HEK293 (cell line): Measurements from ENCODE around the gene ARHGAP10.

ENCODE experiments used
- CTCF ChIA-PET: fragments of 350-600 bp; formaldehyde crosslinking; extraction: SDS; loops from one replicate; lab custom pipeline; 2021; ENCODE audit warnings: antibody characterized with exemption; lab: Yijun Ruan, JAX
- POLR2A ChIA-PET: fragments of 300-600 bp; formaldehyde crosslinking; extraction: SDS; loops from one replicate; lab custom pipeline; 2020; ENCODE audit warnings: antibody characterized with exemption, inconsistent platforms; lab: Yijun Ruan, JAX
- H3K27ac ChIP-seq: fragments of 200-500 bp; sonication (Bioruptor generic); 2 replicates; pipeline ENCODE4 v1.5.1; 2014; ENCODE audit warnings: low read depth, low read length, control low read depth, inconsistent platforms; ENCODE audit errors: extremely low read depth
- H3K36me3 ChIP-seq, 2 experiments: fragments of 200-500 bp in 1 of 2; sonication (Bioruptor generic) in 1 of 2; 1 replicate in 1 of 2; 2 replicates in 1 of 2; pipeline ENCODE4 v1.5.1; 2014 to 2017; ENCODE audit warnings: inconsistent platforms in 2 of 2, low read length in 2 of 2; ENCODE audit not compliant: control insufficient read depth in 2 of 2, insufficient read depth in 1 of 2
- H3K4me1 ChIP-seq: fragments of 200-500 bp; sonication (Bioruptor generic); 2 replicates; pipeline ENCODE4 v1.5.1; 2014; ENCODE audit warnings: mild to moderate bottlenecking, low read length, inconsistent platforms; ENCODE audit not compliant: control insufficient read depth, insufficient read depth
- H3K4me3 ChIP-seq: 2 replicates; pipeline ENCODE4 v1.5.1; 2011; ENCODE audit warnings: low read depth, mild to moderate bottlenecking, control low read depth, low read length, moderate library complexity
- H3K9me3 ChIP-seq: fragments of 200-500 bp; sonication (Bioruptor generic); 2 replicates; pipeline ENCODE4 v1.5.1; 2014; ENCODE audit warnings: low read depth, low read length, inconsistent platforms; ENCODE audit not compliant: control insufficient read depth, insufficient read depth
- FEZF1 ChIP-seq: fragments of 450-650 bp; formaldehyde crosslinking; IDR thresholded peaks from 2 replicates; pipeline ENCODE4 v1.5.1; 2016; ENCODE audit warnings: missing biosample characterization, missing genetic modification characterization
- GLIS1 ChIP-seq: fragments of 450-650 bp; formaldehyde crosslinking; IDR thresholded peaks from 2 replicates; pipeline ENCODE4 v1.5.1; 2016; ENCODE audit warnings: missing biosample characterization, missing genetic modification characterization
- ZBTB26 ChIP-seq: fragments of 450-650 bp; formaldehyde crosslinking; optimal IDR thresholded peaks from 2 replicates; pipeline ENCODE3; 2016; ENCODE audit warnings: missing biosample characterization, mild to moderate bottlenecking, missing genetic modification characterization
- ZBTB48 ChIP-seq: fragments of 450-650 bp; formaldehyde crosslinking; IDR thresholded peaks from 2 replicates; pipeline ENCODE4 v1.5.1; 2016; ENCODE audit warnings: missing biosample characterization, missing genetic modification characterization
- ZIC2 ChIP-seq: fragments of 450-650 bp; formaldehyde crosslinking; IDR thresholded peaks from 2 replicates; pipeline ENCODE4 v1.5.1; 2016; ENCODE audit warnings: missing biosample characterization, missing genetic modification characterization
- ZNF223 ChIP-seq: fragments of 450-650 bp; formaldehyde crosslinking; IDR thresholded peaks from 2 replicates; pipeline ENCODE4 v1.5.1; 2016; ENCODE audit warnings: missing biosample characterization, missing genetic modification characterization
- ZNF571 ChIP-seq: fragments of 450-650 bp; formaldehyde crosslinking; IDR thresholded peaks from 2 replicates; pipeline ENCODE4 v1.5.0; 2017; ENCODE audit warnings: missing biosample characterization, missing genetic modification characterization
- ZNF626 ChIP-seq: fragments of 450-650 bp; sonication (Bioruptor Pico); formaldehyde crosslinking; IDR thresholded peaks from 2 replicates; pipeline ENCODE4 v1.5.1; 2018; ENCODE audit warnings: missing biosample characterization, missing genetic modification characterization, inconsistent platforms
- TF ChIP-seq, protein P1 (sequence below): fragments of 450-650 bp; formaldehyde crosslinking; IDR thresholded peaks from 2 replicates; pipeline ENCODE4 v1.5.1; 2016; ENCODE audit warnings: missing biosample characterization, missing genetic modification characterization
- TF ChIP-seq, protein P2 (sequence below): fragments of 450-650 bp; formaldehyde crosslinking; IDR thresholded peaks from 2 replicates; pipeline ENCODE4 v1.5.1; 2016; ENCODE audit warnings: missing biosample characterization, missing genetic modification characterization
- TF ChIP-seq, protein P3 (sequence below): fragments of 450-650 bp; formaldehyde crosslinking; IDR thresholded peaks from 2 replicates; pipeline ENCODE4 v1.5.1; 2016; ENCODE audit warnings: missing biosample characterization, missing genetic modification characterization
- TF ChIP-seq, protein P4 (sequence below): fragments of 450-650 bp; formaldehyde crosslinking; conservative IDR thresholded peaks from 2 replicates; pipeline ENCODE4 v1.5.1; 2016; ENCODE audit warnings: low read depth, missing biosample characterization, missing genetic modification characterization

Gene ARHGAP10

GRCh38 chr4:147830987-147831386 is 99.1 kb downstream of the ARHGAP10 start:
- H3K9me3 ChIP-seq: no peaks in the 10 kb centered on the region
- TF ChIP-seq, protein P1, sequence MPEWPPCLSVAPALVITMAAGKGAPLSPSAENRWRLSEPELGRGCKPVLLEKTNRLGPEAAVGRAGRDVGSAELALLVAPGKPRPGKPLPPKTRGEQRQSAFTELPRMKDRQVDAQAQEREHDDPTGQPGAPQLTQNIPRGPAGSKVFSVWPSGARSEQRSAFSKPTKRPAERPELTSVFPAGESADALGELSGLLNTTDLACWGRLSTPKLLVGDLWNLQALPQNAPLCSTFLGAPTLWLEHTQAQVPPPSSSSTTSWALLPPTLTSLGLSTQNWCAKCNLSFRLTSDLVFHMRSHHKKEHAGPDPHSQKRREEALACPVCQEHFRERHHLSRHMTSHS (tag by site-specific recombination): no peak
- no peak for TF ChIP-seq ZNF626 (tag by site-specific recombination)
- TF ChIP-seq, protein P2, sequence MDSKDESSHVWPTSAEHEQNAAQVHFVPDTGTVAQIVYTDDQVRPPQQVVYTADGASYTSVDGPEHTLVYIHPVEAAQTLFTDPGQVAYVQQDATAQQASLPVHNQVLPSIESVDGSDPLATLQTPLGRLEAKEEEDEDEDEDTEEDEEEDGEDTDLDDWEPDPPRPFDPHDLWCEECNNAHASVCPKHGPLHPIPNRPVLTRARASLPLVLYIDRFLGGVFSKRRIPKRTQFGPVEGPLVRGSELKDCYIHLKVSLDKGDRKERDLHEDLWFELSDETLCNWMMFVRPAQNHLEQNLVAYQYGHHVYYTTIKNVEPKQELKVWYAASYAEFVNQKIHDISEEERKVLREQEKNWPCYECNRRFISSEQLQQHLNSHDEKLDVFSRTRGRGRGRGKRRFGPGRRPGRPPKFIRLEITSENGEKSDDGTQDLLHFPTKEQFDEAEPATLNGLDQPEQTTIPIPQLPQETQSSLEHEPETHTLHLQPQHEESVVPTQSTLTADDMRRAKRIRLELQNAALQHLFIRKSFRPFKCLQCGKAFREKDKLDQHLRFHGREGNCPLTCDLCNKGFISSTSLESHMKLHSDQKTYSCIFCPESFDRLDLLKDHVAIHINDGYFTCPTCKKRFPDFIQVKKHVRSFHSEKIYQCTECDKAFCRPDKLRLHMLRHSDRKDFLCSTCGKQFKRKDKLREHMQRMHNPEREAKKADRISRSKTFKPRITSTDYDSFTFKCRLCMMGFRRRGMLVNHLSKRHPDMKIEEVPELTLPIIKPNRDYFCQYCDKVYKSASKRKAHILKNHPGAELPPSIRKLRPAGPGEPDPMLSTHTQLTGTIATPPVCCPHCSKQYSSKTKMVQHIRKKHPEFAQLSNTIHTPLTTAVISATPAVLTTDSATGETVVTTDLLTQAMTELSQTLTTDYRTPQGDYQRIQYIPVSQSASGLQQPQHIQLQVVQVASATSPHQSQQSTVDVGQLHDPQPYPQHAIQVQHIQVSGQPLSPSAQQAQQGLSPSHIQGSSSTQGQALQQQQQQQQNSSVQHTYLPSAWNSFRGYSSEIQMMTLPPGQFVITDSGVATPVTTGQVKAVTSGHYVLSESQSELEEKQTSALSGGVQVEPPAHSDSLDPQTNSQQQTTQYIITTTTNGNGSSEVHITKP (tag by site-specific recombination): no peak
- TF ChIP-seq, protein P3, sequence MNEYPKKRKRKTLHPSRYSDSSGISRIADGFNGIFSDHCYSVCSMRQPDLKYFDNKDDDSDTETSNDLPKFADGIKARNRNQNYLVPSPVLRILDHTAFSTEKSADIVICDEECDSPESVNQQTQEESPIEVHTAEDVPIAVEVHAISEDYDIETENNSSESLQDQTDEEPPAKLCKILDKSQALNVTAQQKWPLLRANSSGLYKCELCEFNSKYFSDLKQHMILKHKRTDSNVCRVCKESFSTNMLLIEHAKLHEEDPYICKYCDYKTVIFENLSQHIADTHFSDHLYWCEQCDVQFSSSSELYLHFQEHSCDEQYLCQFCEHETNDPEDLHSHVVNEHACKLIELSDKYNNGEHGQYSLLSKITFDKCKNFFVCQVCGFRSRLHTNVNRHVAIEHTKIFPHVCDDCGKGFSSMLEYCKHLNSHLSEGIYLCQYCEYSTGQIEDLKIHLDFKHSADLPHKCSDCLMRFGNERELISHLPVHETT (tag by site-specific recombination): no peak
- TF ChIP-seq FEZF1: no peak
- no peak for TF ChIP-seq ZBTB48
- no peak for TF ChIP-seq ZNF223 (tag by site-specific recombination)
- TF ChIP-seq ZNF571 (tag by site-specific recombination): no peak
- no peak for TF ChIP-seq GLIS1 (tag by site-specific recombination)
- no peak for TF ChIP-seq ZIC2 (tag by site-specific recombination)
- TF ChIP-seq, protein P4, sequence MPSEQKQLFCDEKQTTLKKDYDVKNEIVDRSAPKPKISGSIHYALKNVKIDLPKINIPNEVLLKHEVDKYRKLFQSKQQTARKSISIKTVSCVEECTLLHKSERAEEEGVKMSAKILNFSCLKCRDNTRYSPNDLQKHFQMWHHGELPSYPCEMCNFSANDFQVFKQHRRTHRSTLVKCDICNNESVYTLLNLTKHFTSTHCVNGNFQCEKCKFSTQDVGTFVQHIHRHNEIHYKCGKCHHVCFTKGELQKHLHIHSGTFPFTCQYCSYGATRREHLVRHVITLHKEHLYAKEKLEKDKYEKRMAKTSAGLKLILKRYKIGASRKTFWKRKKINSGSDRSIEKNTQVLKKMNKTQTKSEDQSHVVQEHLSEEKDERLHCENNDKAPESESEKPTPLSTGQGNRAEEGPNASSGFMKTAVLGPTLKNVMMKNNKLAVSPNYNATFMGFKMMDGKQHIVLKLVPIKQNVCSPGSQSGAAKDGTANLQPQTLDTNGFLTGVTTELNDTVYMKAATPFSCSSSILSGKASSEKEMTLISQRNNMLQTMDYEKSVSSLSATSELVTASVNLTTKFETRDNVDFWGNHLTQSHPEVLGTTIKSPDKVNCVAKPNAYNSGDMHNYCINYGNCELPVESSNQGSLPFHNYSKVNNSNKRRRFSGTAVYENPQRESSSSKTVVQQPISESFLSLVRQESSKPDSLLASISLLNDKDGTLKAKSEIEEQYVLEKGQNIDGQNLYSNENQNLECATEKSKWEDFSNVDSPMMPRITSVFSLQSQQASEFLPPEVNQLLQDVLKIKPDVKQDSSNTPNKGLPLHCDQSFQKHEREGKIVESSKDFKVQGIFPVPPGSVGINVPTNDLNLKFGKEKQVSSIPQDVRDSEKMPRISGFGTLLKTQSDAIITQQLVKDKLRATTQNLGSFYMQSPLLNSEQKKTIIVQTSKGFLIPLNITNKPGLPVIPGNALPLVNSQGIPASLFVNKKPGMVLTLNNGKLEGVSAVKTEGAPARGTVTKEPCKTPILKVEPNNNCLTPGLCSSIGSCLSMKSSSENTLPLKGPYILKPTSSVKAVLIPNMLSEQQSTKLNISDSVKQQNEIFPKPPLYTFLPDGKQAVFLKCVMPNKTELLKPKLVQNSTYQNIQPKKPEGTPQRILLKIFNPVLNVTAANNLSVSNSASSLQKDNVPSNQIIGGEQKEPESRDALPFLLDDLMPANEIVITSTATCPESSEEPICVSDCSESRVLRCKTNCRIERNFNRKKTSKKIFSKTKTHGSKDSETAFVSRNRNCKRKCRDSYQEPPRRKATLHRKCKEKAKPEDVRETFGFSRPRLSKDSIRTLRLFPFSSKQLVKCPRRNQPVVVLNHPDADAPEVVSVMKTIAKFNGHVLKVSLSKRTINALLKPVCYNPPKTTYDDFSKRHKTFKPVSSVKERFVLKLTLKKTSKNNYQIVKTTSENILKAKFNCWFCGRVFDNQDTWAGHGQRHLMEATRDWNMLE (tag by site-specific recombination): no peak
- TF ChIP-seq ZBTB26 (tag by site-specific recombination): no peak
- TF ChIP-seq, all 188 proteins: peak for 0
- Histone ChIP-seq H3K4me1 (peaks cover 15% of the 10 kb centered on the region), H3K27ac (no peak overlapping the region), H3K36me3 (no peaks in the 10 kb centered on the region), H3K4me3 (no peak overlapping the region)
- POLR2A ChIA-PET: no interaction called here
- CTCF ChIA-PET: interaction anchor here (0.9 kb wide), 1 partner anchor 312 kb away, joined by 3 read pairs; no protein-coding TSS in a partner anchor
